Prostate gland (tissue), 2 donors: ENCODE data around the gene NHS. TPM values are rescaled to one million over a fixed set of nuclear protein-coding genes. Genes with fewer than 3 reads are reported as not detected.
A peak's percentile ranks its signal among the peaks of the same experiment; 100 is the strongest.

Experiments used
- DNase-seq: peaks from one replicate; pipeline ENCODE4 v3.0.0-alpha.2; 2019; ENCODE audit warnings: low spot score
- H3K27ac ChIP-seq, 2 donors: fragments of 200-600 bp; sonication (generic); 2 replicates each; pipeline ENCODE4 v1.5.1; 2017 to 2019
- H3K27me3 ChIP-seq: fragments of 200-600 bp; sonication (generic); replicated peaks from 2 replicates; pipeline ENCODE4 v1.5.1; 2019; ENCODE audit not compliant: insufficient read depth
- H3K36me3 ChIP-seq, 2 donors: fragments of 200-600 bp; sonication (generic); 1 replicate in 1 of 2; 2 replicates in 1 of 2; pipeline versions ENCODE4 v1.5.1 to v1.8.1; 2017 to 2019
- H3K4me1 ChIP-seq: fragments of 200-600 bp; sonication (generic); replicated peaks from 2 replicates; pipeline ENCODE4 v1.5.1; 2019
- H3K4me3 ChIP-seq, 2 donors: fragments of 200-600 bp; sonication (generic); 2 replicates each; pipeline ENCODE4 v1.5.1; 2017 to 2019
- H3K9me3 ChIP-seq: fragments of 200-600 bp; sonication (generic); 2 replicates; pipeline ENCODE4 v1.5.1; 2017
- CTCF ChIP-seq, 4 experiments: fragments of 200-600 bp in 2 of 4; fragments of 450-650 bp in 2 of 4; sonication (generic) in 2 of 4; IDR thresholded peaks; 1 replicate in 3 of 4; 2 replicates in 1 of 4; pipeline ENCODE4 v1.5.1; 2016 to 2019; ENCODE audit warnings: antibody characterized with exemption in 4 of 4, mild to moderate bottlenecking in 2 of 4, moderate library complexity in 2 of 4
- POLR2A ChIP-seq: fragments of 450-650 bp; IDR thresholded peaks from one replicate; pipeline ENCODE4 v1.6.1; 2016; ENCODE audit warnings: antibody characterized with exemption, mild to moderate bottlenecking
- POLR2AphosphoS5 ChIP-seq: sonication (generic); formaldehyde crosslinking; IDR thresholded peaks from one replicate; pipeline ENCODE4 v1.6.1; 2017; ENCODE audit warnings: antibody characterized with exemption
- WGBS: methylation state at CpG from one replicate; pipeline ENCODE4 v1.1.5; 2018; 5-methylcytosine and 5-hydroxymethylcytosine counted together
- intact Hi-C: fragments of 100-400 bp; cut with DNase I; formaldehyde crosslinking; loops from one replicate; pipeline ENCODE4 v1.14.2; 2022
- total RNA-seq, 2 donors: library from RNA; depleted of rRNA; stranded (reverse); fragments of >200 nt; gene quantifications; one replicate each; pipeline ENCODE4 v1.1.0, GENCODE V29; 2016

The NHS gene
- total RNA-seq, 2 donors from 2014 or later: 4.8 to 17.7 TPM

GRCh38 chrX:17682259-17682658, 307.3 kb downstream of the NHS start:
- intact Hi-C loops: no loop called here
- H3K27me3 ChIP-seq: no peaks in the 10 kb centered on the region
- H3K36me3 ChIP-seq: no peaks in the 10 kb centered on the region
- TF ChIP-seq POLR2AphosphoS5 (no peak), CTCF (IDR thresholded peaks at IDR 0.05) (no peak), POLR2A (no peak)
- no peaks in the 10 kb centered on the region for H3K4me1 ChIP-seq
- no peak overlapping the region for H3K4me3 ChIP-seq
- no peaks in the 10 kb centered on the region for H3K9me3 ChIP-seq
- H3K27ac ChIP-seq: no peak overlapping the region
- DNase-seq: no peak
- WGBS: 81% methylated on average over 2 of the region's 2 CpGs

- no peak overlapping the region for H3K27ac ChIP-seq
- no peaks in the 10 kb centered on the region for H3K4me1 ChIP-seq
- H3K27me3 ChIP-seq: no peaks in the 10 kb centered on the region
- no peaks in the 10 kb centered on the region for H3K9me3 ChIP-seq
- TF ChIP-seq POLR2A (no peak), POLR2AphosphoS5 (no peak), CTCF (IDR thresholded peaks at IDR 0.05) (no peak)
- no peak for DNase-seq
- WGBS: 55% methylated on average over 4 of the region's 4 CpGs
- intact Hi-C loops: loop anchor here (5.0 kb wide), 2 partner anchors 93 to 308 kb away; partner anchors contain the start of gene NHS
- H3K4me3 ChIP-seq: no peak overlapping the region
- no peaks in the 10 kb centered on the region for H3K36me3 ChIP-seq
Observed at GRCh38 chrX:17685026-17685425, 310.0 kb downstream of the NHS start.

- no peak overlapping the region for H3K27ac ChIP-seq
- H3K4me1 ChIP-seq: no peaks in the 10 kb centered on the region
- intact Hi-C loops: loop anchor here (5.0 kb wide), 2 partner anchors 95 to 310 kb away; partner anchors contain the start of gene NHS
- H3K4me3 ChIP-seq: no peak overlapping the region
- no peaks in the 10 kb centered on the region for H3K27me3 ChIP-seq
- WGBS: 100% methylated on average over 5 of the region's 14 CpGs
- TF ChIP-seq POLR2AphosphoS5 (no peak), CTCF (IDR thresholded peaks at IDR 0.05) (no peak), POLR2A (no peak)
- H3K9me3 ChIP-seq: no peaks in the 10 kb centered on the region
- no peak for DNase-seq
- H3K36me3 ChIP-seq: no peaks in the 10 kb centered on the region
Observed at GRCh38 chrX:17687648-17688047, 312.6 kb downstream of the NHS start.

- peak; percentile 56 for DNase-seq
- Histone ChIP-seq H3K36me3 (no peaks in the 10 kb centered on the region), H3K4me3 (no peak overlapping the region), H3K27ac (no peak overlapping the region), H3K9me3 (no peaks in the 10 kb centered on the region), H3K4me1 (no peaks in the 10 kb centered on the region), H3K27me3 (no peaks in the 10 kb centered on the region)
- TF ChIP-seq POLR2A: no peak
- TF ChIP-seq CTCF (IDR thresholded peaks at IDR 0.05): peak in 3 of 4 experiments; percentile 48 to 78 (median 65)
- peak; percentile 41 for TF ChIP-seq POLR2AphosphoS5
- intact Hi-C loops: loop anchor here (5.0 kb wide), 4 partner anchors 98 to 808 kb away; partner anchors contain the start of gene NHS
- WGBS: 2% methylated on average over 4 of the region's 4 CpGs
Observed at GRCh38 chrX:17689971-17690409, 315.0 kb downstream of the NHS start.

GRCh38 chrX:17692709-17693346, 317.8 kb downstream of the NHS start:
- intact Hi-C loops: loop anchor here (5.0 kb wide), 2 partner anchors 451 to 811 kb away; no protein-coding TSS in a partner anchor
- no peak overlapping the region for H3K27ac ChIP-seq
- H3K4me1 ChIP-seq: no peaks in the 10 kb centered on the region
- 82% methylated on average over 4 of the region's 5 CpGs for WGBS
- TF ChIP-seq CTCF (IDR thresholded peaks at IDR 0.05) (no peak), POLR2AphosphoS5 (no peak), POLR2A (no peak)
- H3K36me3 ChIP-seq: no peaks in the 10 kb centered on the region
- no peak overlapping the region for H3K4me3 ChIP-seq
- no peaks in the 10 kb centered on the region for H3K9me3 ChIP-seq
- no peak for DNase-seq
- no peaks in the 10 kb centered on the region for H3K27me3 ChIP-seq
